Endothelial cell of umbilical vein (primary cell): Measurements from ENCODE around the gene LMF2. TPM values are rescaled to one million over a fixed set of nuclear protein-coding genes. Genes with fewer than 3 reads are reported as not detected.

Experiments used
- BruUV-seq: library from RNA; stranded (reverse); fragments of 400-500 nt; replicated peaks from 2 replicates; lab custom pipeline; 2021; lab: Mats Ljungman, UMichigan
- CTCF ChIA-PET: fragments of 300-600, 350-600 bp; sonication (Branson Sonifier 250); formaldehyde crosslinking; loops from one replicate; lab custom pipeline; 2021; ENCODE audit warnings: antibody characterized with exemption, inconsistent platforms; lab: Charles Lee
- POLR2A ChIA-PET: fragments of 300-600, 350-600 bp; sonication (Branson Sonifier 250); formaldehyde crosslinking; loops from one replicate; lab custom pipeline; 2021; ENCODE audit warnings: antibody characterized with exemption, inconsistent platforms; lab: Charles Lee
- DNase-seq: peaks from one replicate; pipeline ENCODE4 v3.0.0-alpha.2; 2011; ENCODE audit warnings: low read depth, low spot score
- FAIRE-seq: peaks from 2 replicates; lab custom pipeline; 2011; peaks lifted over from hg19 to GRCh38; lab: Jason Lieb, UNC
- H2AFZ ChIP-seq: 2 replicates; pipeline ENCODE4 v1.6.0; 2012; ENCODE audit warnings: low read depth, low read length, control low read depth, inconsistent platforms
- H3K27ac ChIP-seq: 2 replicates; pipeline ENCODE4 v1.5.1; 2011; ENCODE audit warnings: low read depth, mild to moderate bottlenecking, control low read depth, low read length, moderate library complexity; ENCODE audit not compliant: insufficient read depth
- H3K27me3 ChIP-seq, 2 experiments: 2 replicates each; pipeline versions ENCODE4 v1.6.0 to v1.6.1; 2011; ENCODE audit warnings: low read length in 2 of 2, mixed read lengths in 1 of 2; ENCODE audit not compliant: control insufficient read depth in 2 of 2, insufficient read depth in 2 of 2
- H3K36me3 ChIP-seq, 2 experiments: 2 replicates in 1 of 2; 3 replicates in 1 of 2; pipeline ENCODE4 v1.5.1; 2011; ENCODE audit warnings: low read length in 2 of 2, mild to moderate bottlenecking in 1 of 2, moderate library complexity in 1 of 2; ENCODE audit not compliant: control insufficient read depth in 2 of 2, insufficient read depth in 2 of 2; ENCODE audit errors: extremely low read depth in 1 of 2
- H3K4me1 ChIP-seq: 3 replicates; pipeline ENCODE4 v1.5.1; 2011; ENCODE audit warnings: mild to moderate bottlenecking, low read length; ENCODE audit not compliant: control insufficient read depth, insufficient read depth; ENCODE audit errors: extremely low read depth
- H3K4me2 ChIP-seq: 2 replicates; pipeline ENCODE4 v1.6.1; 2011; ENCODE audit warnings: low read length, control low read depth, mixed read lengths; ENCODE audit not compliant: insufficient read depth
- H3K4me3 ChIP-seq, 3 experiments: fragments of 200-600 bp in 1 of 3; sonication (generic), shearing (Covaris generic) in 1 of 3; replicated peaks in 1 of 3; 2 replicates each; pipeline ENCODE4 v1.5.1; 2011 to 2016; ENCODE audit warnings: control low read depth in 3 of 3, low read length in 3 of 3, mild to moderate bottlenecking in 2 of 3, inconsistent platforms in 1 of 3, low read depth in 1 of 3, moderate library complexity in 1 of 3; ENCODE audit not compliant: insufficient read depth in 1 of 3
- H3K79me2 ChIP-seq: 2 replicates; pipeline ENCODE4 v1.6.0; 2012; ENCODE audit warnings: low read length, inconsistent platforms; ENCODE audit not compliant: control insufficient read depth, insufficient read depth
- H3K9ac ChIP-seq: replicated peaks from 2 replicates; pipeline ENCODE3; 2011; ENCODE audit warnings: low read length, control low read depth; ENCODE audit not compliant: insufficient read depth; ENCODE audit errors: extremely low read depth
- H3K9me1 ChIP-seq: replicated peaks from 3 replicates; pipeline ENCODE4 v1.6.0; 2011; ENCODE audit warnings: mild to moderate bottlenecking, low read length; ENCODE audit not compliant: control insufficient read depth, insufficient read depth; ENCODE audit errors: extremely low read depth
- H3K9me3 ChIP-seq: replicated peaks from 2 replicates; pipeline ENCODE4 v1.5.1; 2012; ENCODE audit warnings: low read length, inconsistent platforms; ENCODE audit not compliant: control insufficient read depth, insufficient read depth
- H4K20me1 ChIP-seq: replicated peaks from 2 replicates; pipeline ENCODE3; 2011; ENCODE audit warnings: mild to moderate bottlenecking, low read length; ENCODE audit not compliant: control insufficient read depth, insufficient read depth; ENCODE audit errors: extremely low read depth
- CTCF ChIP-seq, 2 donors: IDR thresholded peaks; 1 replicate in 1 of 2; 2 replicates in 1 of 2; pipeline ENCODE4 v1.5.1; 2011; ENCODE audit warnings: low read length in 2 of 2, mild to moderate bottlenecking in 2 of 2, moderate library complexity in 2 of 2, control low read depth in 1 of 2, inconsistent platforms in 1 of 2, low read depth in 1 of 2; ENCODE audit not compliant: insufficient read depth in 1 of 2; ENCODE audit errors: extremely low read depth in 1 of 2
- EZH2 ChIP-seq: IDR thresholded peaks from 2 replicates; pipeline ENCODE4 v1.6.1; 2012; ENCODE audit warnings: borderline replicate concordance, low read depth, mild to moderate bottlenecking, moderate library complexity, low read length, inconsistent platforms; ENCODE audit not compliant: severe bottlenecking
- FOS ChIP-seq: IDR thresholded peaks from 2 replicates; pipeline ENCODE4 v1.6.1; 2011; ENCODE audit warnings: mild to moderate bottlenecking, low read length, moderate library complexity, borderline replicate concordance; ENCODE audit not compliant: insufficient read depth
- JUN ChIP-seq: IDR thresholded peaks from 2 replicates; pipeline ENCODE4 v1.6.1; 2011; ENCODE audit warnings: borderline replicate concordance, low read depth; ENCODE audit not compliant: insufficient read length, insufficient read depth
- MYC ChIP-seq: IDR thresholded peaks from one replicate; pipeline ENCODE4 v1.6.1; 2011; ENCODE audit warnings: mild to moderate bottlenecking, low read depth, low read length
- POLR2AphosphoS5 ChIP-seq: IDR thresholded peaks from 2 replicates; pipeline ENCODE4 v1.6.1; 2012; ENCODE audit warnings: low read depth, mild to moderate bottlenecking, control low read depth, low read length, moderate library complexity; ENCODE audit not compliant: insufficient read depth
- dilution Hi-C: fragments of 300-500 bp; cut with MboI; formaldehyde crosslinking; loops from one replicate; pipeline ENCODE4 v1.15.0; 2019; ENCODE audit warnings: low sequenced_read_pairs; ENCODE audit not compliant: extremely low pct_ligation_motif_present
- intact Hi-C: fragments of 100-400 bp; cut with micrococcal nuclease; formaldehyde crosslinking; loops from one replicate; pipeline ENCODE4 v1.10.0; 2022
- polyA plus RNA-seq, 4 experiments: library from polyadenylated mRNA; depleted of rRNA in 3 of 4; stranded (reverse) in 3 of 4; unstranded in 1 of 4; fragments of >200 nt; gene quantifications; 2 replicates each; pipeline versions ENCODE4 v1.2.1 to v1.2.3, GENCODE V29; 2011 to 2012; ENCODE audit warnings: missing spikeins in 1 of 4
- total RNA-seq: library from RNA; stranded (reverse); gene quantifications from 2 replicates; pipeline ENCODE4 v1.2.3, GENCODE V29; 2021
- TF ChIP-seq, protein P1 (sequence below): IDR thresholded peaks from 2 replicates; pipeline ENCODE4 v1.6.1; 2011; ENCODE audit not compliant: insufficient read depth, insufficient read length

Gene LMF2
- total and polyA plus RNA-seq, 2 donors (not counting 3 experiments of a cell fraction or from before 2014, with no cell fraction given) = 89.7 to 112 TPM

GRCh38 chr22:50521710-50522109 lies 14.2 kb upstream of the LMF2 start:
- BruUV-seq = no TSS peak
- Histone ChIP-seq H4K20me1 (no peaks in the 10 kb centered on the region), H3K27ac (no peak overlapping the region), H3K4me2 (no peak overlapping the region), H2AFZ (no peak overlapping the region), H3K36me3 (peaks cover 0 to 27% of the 10 kb centered on the region in 2 experiments), H3K4me3 (no peak overlapping the region), H3K4me1 (peaks cover 11% of the 10 kb centered on the region), H3K9me1 (no peaks in the 10 kb centered on the region), H3K79me2 (peaks cover 10% of the 10 kb centered on the region), H3K9ac (no peak overlapping the region), H3K9me3 (no peaks in the 10 kb centered on the region), H3K27me3 (no peaks in the 10 kb centered on the region)
- DNase-seq (no peak), FAIRE-seq (no peak)
- CTCF ChIA-PET = no interaction called here
- dilution Hi-C loops (no loop called here), intact Hi-C loops (no loop called here)
- POLR2A ChIA-PET = no interaction called here
- TF ChIP-seq EZH2 (no peak), FOS (no peak), JUN (no peak), MYC (no peak), POLR2AphosphoS5 (no peak), CTCF (IDR thresholded peaks at IDR 0.05; ENCODE audit: extremely low read depth in 1 of 2, insufficient read depth in 1 of 2, low read depth in 1 of 2, low read length in 2 of 2) (no peak)
- TF ChIP-seq, protein P1, sequence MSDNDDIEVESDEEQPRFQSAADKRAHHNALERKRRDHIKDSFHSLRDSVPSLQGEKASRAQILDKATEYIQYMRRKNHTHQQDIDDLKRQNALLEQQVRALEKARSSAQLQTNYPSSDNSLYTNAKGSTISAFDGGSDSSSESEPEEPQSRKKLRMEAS = no peak
